Measurements from ENCODE around the gene OR5A1.

OR5A1 gene

GRCh38 chr11:59473015-59473414 is 36.7 kb downstream of the OR5A1 start, which contains the start of gene OR4D10:
TSS of gene OR4D10 (plus strand) at chr11:59473315. CDS start at chr11:59477430, 4,115 bp downstream.
- no peak for TF ChIP-seq CTCF (IDR thresholded peaks at IDR 0.05; ENCODE audit: low read length, missing control alignments)
- no peak within 1 kb of the TSS for H3K4me3 ChIP-seq (replicated peaks; ENCODE audit: low read depth, low read length)
- no peak for DNase-seq (ENCODE audit: low read depth)

GRCh38 chr11:59475176-59475575 is 38.9 kb downstream of the OR5A1 start:
- H3K4me3 ChIP-seq (replicated peaks; ENCODE audit: low read depth, low read length) = no peak overlapping the region
- DNase-seq (ENCODE audit: low read depth) = no peak
- no peak for TF ChIP-seq CTCF (IDR thresholded peaks at IDR 0.05; ENCODE audit: low read length, missing control alignments)

DNA sequence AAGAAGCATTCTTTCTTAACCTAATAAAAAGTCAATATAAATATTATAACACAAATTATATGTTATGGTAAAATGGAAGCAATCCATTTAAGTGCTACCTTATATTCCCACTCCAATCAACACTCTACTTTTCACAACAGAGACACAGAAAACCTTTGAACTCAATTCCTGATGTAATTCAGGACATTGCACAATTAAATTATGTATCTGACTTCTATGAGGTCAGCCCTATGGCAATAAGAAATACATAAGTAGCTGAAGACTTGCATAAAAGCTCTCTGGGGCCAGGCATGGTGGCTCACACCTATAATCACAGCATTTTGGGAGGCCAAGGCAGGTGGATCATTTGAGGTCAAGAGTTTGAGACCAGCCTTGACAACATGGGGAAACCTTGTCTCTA is 43.6 kb downstream of the OR5A1 start:
- no peak overlapping the region for H3K4me3 ChIP-seq (replicated peaks; ENCODE audit: low read depth, low read length)
- no peak for DNase-seq (ENCODE audit: low read depth)
- no peak for TF ChIP-seq CTCF (IDR thresholded peaks at IDR 0.05; ENCODE audit: low read length, missing control alignments)

DNA sequence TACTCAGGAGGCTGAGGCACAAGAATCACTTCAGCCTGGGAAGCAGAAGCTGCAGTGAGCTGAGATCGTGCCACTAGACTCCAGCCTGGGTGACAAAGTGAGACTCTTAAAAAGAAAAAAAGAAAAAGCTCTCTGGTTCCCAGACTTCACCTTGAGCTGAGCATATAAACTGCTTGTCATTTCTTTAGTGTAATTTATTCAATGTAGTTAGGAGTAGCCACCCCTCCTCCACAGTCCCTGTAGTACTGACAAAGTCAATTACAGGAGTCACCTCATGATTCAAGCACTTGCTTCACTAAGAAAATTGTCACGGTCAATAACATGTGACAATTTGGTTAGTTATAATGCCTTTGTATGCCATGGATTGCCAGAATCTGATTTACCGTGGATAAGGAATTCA is 44.1 kb downstream of the OR5A1 start:
- H3K4me3 ChIP-seq (replicated peaks; ENCODE audit: low read depth, low read length) = no peak overlapping the region
- DNase-seq (ENCODE audit: low read depth) = no peak
- TF ChIP-seq CTCF (IDR thresholded peaks at IDR 0.05; ENCODE audit: low read length, missing control alignments) = no peak

All from fibroblast of pulmonary artery (primary cell).